Endothelial cell of umbilical vein (primary cell): ENCODE measurements around the gene SLC39A13. TPM values are rescaled to one million over a fixed set of nuclear protein-coding genes. Genes with fewer than 3 reads are reported as not detected.

ENCODE experiments used
- BruUV-seq: library from RNA; stranded (reverse); fragments of 400-500 nt; replicated peaks from 2 replicates; lab custom pipeline; 2021; lab: Mats Ljungman, UMichigan
- CTCF ChIA-PET: fragments of 300-600, 350-600 bp; sonication (Branson Sonifier 250); formaldehyde crosslinking; loops from one replicate; lab custom pipeline; 2021; ENCODE audit warnings: antibody characterized with exemption, inconsistent platforms; lab: Charles Lee
- POLR2A ChIA-PET: fragments of 300-600, 350-600 bp; sonication (Branson Sonifier 250); formaldehyde crosslinking; loops from one replicate; lab custom pipeline; 2021; ENCODE audit warnings: antibody characterized with exemption, inconsistent platforms; lab: Charles Lee
- DNase-seq: peaks from one replicate; pipeline ENCODE4 v3.0.0-alpha.2; 2011; ENCODE audit warnings: low read depth, low spot score
- FAIRE-seq: peaks from 2 replicates; lab custom pipeline; 2011; peaks lifted over from hg19 to GRCh38; lab: Jason Lieb, UNC
- H2AFZ ChIP-seq: 2 replicates; pipeline ENCODE4 v1.6.0; 2012; ENCODE audit warnings: low read depth, low read length, control low read depth, inconsistent platforms
- H3K27ac ChIP-seq: 2 replicates; pipeline ENCODE4 v1.5.1; 2011; ENCODE audit warnings: low read depth, mild to moderate bottlenecking, control low read depth, low read length, moderate library complexity; ENCODE audit not compliant: insufficient read depth
- H3K27me3 ChIP-seq, 2 experiments: 2 replicates each; pipeline versions ENCODE4 v1.6.0 to v1.6.1; 2011; ENCODE audit warnings: low read length in 2 of 2, mixed read lengths in 1 of 2; ENCODE audit not compliant: control insufficient read depth in 2 of 2, insufficient read depth in 2 of 2
- H3K36me3 ChIP-seq, 2 experiments: 2 replicates in 1 of 2; 3 replicates in 1 of 2; pipeline ENCODE4 v1.5.1; 2011; ENCODE audit warnings: low read length in 2 of 2, mild to moderate bottlenecking in 1 of 2, moderate library complexity in 1 of 2; ENCODE audit not compliant: control insufficient read depth in 2 of 2, insufficient read depth in 2 of 2; ENCODE audit errors: extremely low read depth in 1 of 2
- H3K4me1 ChIP-seq: 3 replicates; pipeline ENCODE4 v1.5.1; 2011; ENCODE audit warnings: mild to moderate bottlenecking, low read length; ENCODE audit not compliant: control insufficient read depth, insufficient read depth; ENCODE audit errors: extremely low read depth
- H3K4me2 ChIP-seq: 2 replicates; pipeline ENCODE4 v1.6.1; 2011; ENCODE audit warnings: low read length, control low read depth, mixed read lengths; ENCODE audit not compliant: insufficient read depth
- H3K4me3 ChIP-seq, 3 experiments: fragments of 200-600 bp in 1 of 3; sonication (generic), shearing (Covaris generic) in 1 of 3; replicated peaks in 1 of 3; 2 replicates each; pipeline ENCODE4 v1.5.1; 2011 to 2016; ENCODE audit warnings: control low read depth in 3 of 3, low read length in 3 of 3, mild to moderate bottlenecking in 2 of 3, inconsistent platforms in 1 of 3, low read depth in 1 of 3, moderate library complexity in 1 of 3; ENCODE audit not compliant: insufficient read depth in 1 of 3
- H3K79me2 ChIP-seq: 2 replicates; pipeline ENCODE4 v1.6.0; 2012; ENCODE audit warnings: low read length, inconsistent platforms; ENCODE audit not compliant: control insufficient read depth, insufficient read depth
- H3K9ac ChIP-seq: replicated peaks from 2 replicates; pipeline ENCODE3; 2011; ENCODE audit warnings: low read length, control low read depth; ENCODE audit not compliant: insufficient read depth; ENCODE audit errors: extremely low read depth
- H3K9me1 ChIP-seq: replicated peaks from 3 replicates; pipeline ENCODE4 v1.6.0; 2011; ENCODE audit warnings: mild to moderate bottlenecking, low read length; ENCODE audit not compliant: control insufficient read depth, insufficient read depth; ENCODE audit errors: extremely low read depth
- H3K9me3 ChIP-seq: replicated peaks from 2 replicates; pipeline ENCODE4 v1.5.1; 2012; ENCODE audit warnings: low read length, inconsistent platforms; ENCODE audit not compliant: control insufficient read depth, insufficient read depth
- H4K20me1 ChIP-seq: replicated peaks from 2 replicates; pipeline ENCODE3; 2011; ENCODE audit warnings: mild to moderate bottlenecking, low read length; ENCODE audit not compliant: control insufficient read depth, insufficient read depth; ENCODE audit errors: extremely low read depth
- EZH2 ChIP-seq: IDR thresholded peaks from 2 replicates; pipeline ENCODE4 v1.6.1; 2012; ENCODE audit warnings: borderline replicate concordance, low read depth, mild to moderate bottlenecking, moderate library complexity, low read length, inconsistent platforms; ENCODE audit not compliant: severe bottlenecking
- FOS ChIP-seq: IDR thresholded peaks from 2 replicates; pipeline ENCODE4 v1.6.1; 2011; ENCODE audit warnings: mild to moderate bottlenecking, low read length, moderate library complexity, borderline replicate concordance; ENCODE audit not compliant: insufficient read depth
- GATA2 ChIP-seq: IDR thresholded peaks from 2 replicates; pipeline ENCODE4 v1.7.0; 2011; ENCODE audit warnings: low read depth, mild to moderate bottlenecking, moderate library complexity, mixed read lengths, low read length; ENCODE audit not compliant: insufficient read length, insufficient read depth
- JUN ChIP-seq: IDR thresholded peaks from 2 replicates; pipeline ENCODE4 v1.6.1; 2011; ENCODE audit warnings: borderline replicate concordance, low read depth; ENCODE audit not compliant: insufficient read length, insufficient read depth
- MYC ChIP-seq: IDR thresholded peaks from one replicate; pipeline ENCODE4 v1.6.1; 2011; ENCODE audit warnings: mild to moderate bottlenecking, low read depth, low read length
- POLR2A ChIP-seq: IDR thresholded peaks from 2 replicates; pipeline ENCODE4 v1.6.1; 2012; ENCODE audit warnings: low read depth, mild to moderate bottlenecking, control low read depth, low read length
- POLR2AphosphoS5 ChIP-seq: IDR thresholded peaks from 2 replicates; pipeline ENCODE4 v1.6.1; 2012; ENCODE audit warnings: low read depth, mild to moderate bottlenecking, control low read depth, low read length, moderate library complexity; ENCODE audit not compliant: insufficient read depth
- dilution Hi-C: fragments of 300-500 bp; cut with MboI; formaldehyde crosslinking; loops from one replicate; pipeline ENCODE4 v1.15.0; 2019; ENCODE audit warnings: low sequenced_read_pairs; ENCODE audit not compliant: extremely low pct_ligation_motif_present
- intact Hi-C: fragments of 100-400 bp; cut with micrococcal nuclease; formaldehyde crosslinking; loops from one replicate; pipeline ENCODE4 v1.10.0; 2022
- polyA plus RNA-seq, 4 experiments: library from polyadenylated mRNA; depleted of rRNA in 3 of 4; stranded (reverse) in 3 of 4; unstranded in 1 of 4; fragments of >200 nt; gene quantifications; 2 replicates each; pipeline versions ENCODE4 v1.2.1 to v1.2.3, GENCODE V29; 2011 to 2012; ENCODE audit warnings: missing spikeins in 1 of 4
- total RNA-seq: library from RNA; stranded (reverse); gene quantifications from 2 replicates; pipeline ENCODE4 v1.2.3, GENCODE V29; 2021
- TF ChIP-seq, protein P1 (sequence below), 2 donors: IDR thresholded peaks; 1 replicate in 1 of 2; 2 replicates in 1 of 2; pipeline ENCODE4 v1.5.1; 2011; ENCODE audit warnings: low read length in 2 of 2, mild to moderate bottlenecking in 2 of 2, moderate library complexity in 2 of 2, control low read depth in 1 of 2, inconsistent platforms in 1 of 2, low read depth in 1 of 2; ENCODE audit not compliant: insufficient read depth in 1 of 2; ENCODE audit errors: extremely low read depth in 1 of 2
- TF ChIP-seq, protein P2 (sequence below): IDR thresholded peaks from 2 replicates; pipeline ENCODE4 v1.6.1; 2011; ENCODE audit not compliant: insufficient read depth, insufficient read length

Gene SLC39A13
- total and polyA plus RNA-seq, 2 donors (not counting 3 experiments of a cell fraction or from before 2014, with no cell fraction given), result 91.9 to 94.3 TPM

DNA sequence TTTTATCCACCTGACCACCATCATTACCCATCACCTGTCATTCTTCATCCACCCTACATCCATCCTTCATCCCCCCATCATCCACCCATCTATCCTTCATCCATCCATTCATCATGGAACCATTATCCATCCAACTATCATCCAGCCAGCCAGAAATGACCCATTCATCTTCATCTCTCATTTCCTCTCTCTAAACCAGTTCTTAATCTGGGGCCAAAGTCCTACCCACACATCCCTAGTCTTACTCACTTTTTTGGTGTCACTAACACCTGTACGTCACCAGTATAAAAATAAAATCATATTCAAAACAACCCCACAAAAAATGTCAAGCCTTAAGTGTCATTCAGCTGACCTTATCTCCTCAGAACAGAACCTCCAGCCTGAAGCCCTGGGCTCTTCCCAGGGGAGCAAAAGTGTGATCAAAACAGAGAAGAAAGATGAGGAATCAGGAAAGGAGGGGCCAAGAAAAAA is 42.3 kb upstream of the SLC39A13 start:
- intact Hi-C loops (no loop called here), dilution Hi-C loops (no loop called here)
- FAIRE-seq (no peak), DNase-seq (no peak)
- Histone ChIP-seq H3K27ac (no peak overlapping the region), H3K4me1 (no peaks in the 10 kb centered on the region), H3K9me3 (no peaks in the 10 kb centered on the region), H4K20me1 (no peaks in the 10 kb centered on the region), H3K9me1 (no peaks in the 10 kb centered on the region), H3K36me3 (no peaks in the 10 kb centered on the region), H2AFZ (no peak overlapping the region), H3K4me3 (no peak overlapping the region), H3K27me3 (peaks cover 2 to 4% of the 10 kb centered on the region in 2 experiments), H3K4me2 (no peak overlapping the region), H3K9ac (no peak overlapping the region), H3K79me2 (no peaks in the 10 kb centered on the region)
- ChIA-PET POLR2A (no interaction called here), CTCF (no interaction called here)
- BruUV-seq, result no TSS peak
- TF ChIP-seq, protein P1, sequence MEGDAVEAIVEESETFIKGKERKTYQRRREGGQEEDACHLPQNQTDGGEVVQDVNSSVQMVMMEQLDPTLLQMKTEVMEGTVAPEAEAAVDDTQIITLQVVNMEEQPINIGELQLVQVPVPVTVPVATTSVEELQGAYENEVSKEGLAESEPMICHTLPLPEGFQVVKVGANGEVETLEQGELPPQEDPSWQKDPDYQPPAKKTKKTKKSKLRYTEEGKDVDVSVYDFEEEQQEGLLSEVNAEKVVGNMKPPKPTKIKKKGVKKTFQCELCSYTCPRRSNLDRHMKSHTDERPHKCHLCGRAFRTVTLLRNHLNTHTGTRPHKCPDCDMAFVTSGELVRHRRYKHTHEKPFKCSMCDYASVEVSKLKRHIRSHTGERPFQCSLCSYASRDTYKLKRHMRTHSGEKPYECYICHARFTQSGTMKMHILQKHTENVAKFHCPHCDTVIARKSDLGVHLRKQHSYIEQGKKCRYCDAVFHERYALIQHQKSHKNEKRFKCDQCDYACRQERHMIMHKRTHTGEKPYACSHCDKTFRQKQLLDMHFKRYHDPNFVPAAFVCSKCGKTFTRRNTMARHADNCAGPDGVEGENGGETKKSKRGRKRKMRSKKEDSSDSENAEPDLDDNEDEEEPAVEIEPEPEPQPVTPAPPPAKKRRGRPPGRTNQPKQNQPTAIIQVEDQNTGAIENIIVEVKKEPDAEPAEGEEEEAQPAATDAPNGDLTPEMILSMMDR (IDR thresholded peaks at IDR 0.05; ENCODE audit: extremely low read depth in 1 of 2, insufficient read depth in 1 of 2, low read depth in 1 of 2, low read length in 2 of 2), result no peak
- TF ChIP-seq POLR2AphosphoS5 (no peak), EZH2 (no peak), MYC (no peak), JUN (no peak), GATA2 (no peak), POLR2A (no peak), FOS (no peak)
- TF ChIP-seq, protein P2, sequence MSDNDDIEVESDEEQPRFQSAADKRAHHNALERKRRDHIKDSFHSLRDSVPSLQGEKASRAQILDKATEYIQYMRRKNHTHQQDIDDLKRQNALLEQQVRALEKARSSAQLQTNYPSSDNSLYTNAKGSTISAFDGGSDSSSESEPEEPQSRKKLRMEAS, result no peak
